NOMO-1 (cell line): ENCODE results near the gene DENND1A.

Experiments
- DNase-seq, 2 experiments: peaks; one replicate each; lab custom pipeline; 2025; ENCODE audit not compliant: unreplicated experiment in 2 of 2; lab: John Stamatoyannopoulos, UW

Gene DENND1A

DNA sequence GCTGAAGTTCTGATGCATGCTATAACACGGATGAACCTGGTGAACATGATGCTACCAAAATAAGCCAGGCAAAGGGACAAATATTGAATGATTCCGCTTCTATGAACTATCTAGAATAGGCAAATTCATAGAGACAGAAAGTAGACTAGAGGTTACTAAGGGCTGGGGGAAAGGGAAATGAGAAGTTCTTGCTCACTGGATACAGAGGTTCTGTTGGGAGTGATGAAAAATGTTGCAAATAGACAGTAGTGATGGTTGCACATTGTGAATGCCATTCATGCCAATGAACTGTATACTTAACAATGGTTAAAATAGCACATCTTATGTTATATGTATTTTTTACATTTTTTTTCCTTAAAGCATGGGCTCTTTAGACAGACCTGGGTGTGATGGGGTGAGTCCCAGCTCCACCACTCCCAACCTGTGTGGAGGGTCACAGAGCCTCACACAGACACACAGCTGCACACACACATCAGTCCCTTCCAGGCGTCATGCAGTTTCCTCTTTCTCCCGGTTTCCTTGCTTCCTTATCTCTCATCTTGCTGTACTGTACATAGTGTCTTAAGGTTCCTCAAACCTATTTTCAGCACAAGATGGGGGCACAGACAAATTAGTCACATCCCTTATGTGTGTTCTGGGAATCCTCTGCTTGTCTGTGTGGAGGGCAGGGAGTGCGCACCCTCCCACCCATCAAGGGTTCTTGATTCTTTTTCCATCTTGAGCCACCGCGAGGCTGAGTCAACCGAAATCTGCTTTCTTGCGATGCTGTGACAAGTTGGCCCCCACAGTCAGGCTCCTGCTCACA, 381.0 kb downstream of the DENND1A start:
- peak in 1 of 2 experiments; percentile 11 for DNase-seq

DNA sequence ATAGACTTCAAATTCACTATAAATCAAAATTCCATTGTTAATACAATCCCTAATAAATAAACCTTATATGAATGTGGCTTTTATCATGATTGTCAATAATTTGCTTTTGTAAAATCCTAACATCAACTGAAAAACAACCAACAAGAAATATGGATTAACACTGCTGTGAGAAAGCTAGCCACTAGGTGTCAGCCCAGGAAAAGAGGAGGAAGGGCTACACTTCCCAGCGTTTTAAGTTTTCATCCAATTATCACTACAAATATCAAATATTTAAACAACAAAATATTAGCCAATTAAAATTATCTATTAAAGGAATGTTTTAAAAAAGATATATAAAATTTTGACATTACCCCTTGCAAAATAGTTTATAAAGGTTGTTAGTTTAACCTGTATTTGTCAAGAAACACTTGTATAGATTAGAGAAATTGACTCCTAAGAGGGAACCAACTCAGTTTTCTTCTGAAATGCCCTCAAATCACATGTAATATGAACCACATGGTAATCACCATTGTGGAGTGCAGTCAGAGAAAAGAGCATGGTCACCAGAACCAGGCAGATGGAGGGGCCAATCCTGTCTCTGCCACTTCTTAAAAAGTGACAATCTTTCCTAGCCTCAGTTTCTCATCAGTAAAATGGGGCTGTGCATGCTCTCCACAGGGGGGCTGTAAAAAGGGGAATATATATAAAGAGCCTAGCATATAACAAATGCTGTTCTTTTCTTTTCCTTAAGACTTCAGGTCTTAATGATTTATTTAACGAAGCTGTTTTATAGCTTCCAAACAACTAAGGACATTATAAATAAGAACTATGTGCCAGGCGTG, 385.7 kb downstream of the DENND1A start:
- DNase-seq: no peak

- DNase-seq: no peak
These were observed 386.4 kb downstream of the DENND1A start for GRCh38 chr9:123543492-123543891.

- DNase-seq: no peak
These were observed 387.3 kb downstream of the DENND1A start for GRCh38 chr9:123542435-123543225.

DNA sequence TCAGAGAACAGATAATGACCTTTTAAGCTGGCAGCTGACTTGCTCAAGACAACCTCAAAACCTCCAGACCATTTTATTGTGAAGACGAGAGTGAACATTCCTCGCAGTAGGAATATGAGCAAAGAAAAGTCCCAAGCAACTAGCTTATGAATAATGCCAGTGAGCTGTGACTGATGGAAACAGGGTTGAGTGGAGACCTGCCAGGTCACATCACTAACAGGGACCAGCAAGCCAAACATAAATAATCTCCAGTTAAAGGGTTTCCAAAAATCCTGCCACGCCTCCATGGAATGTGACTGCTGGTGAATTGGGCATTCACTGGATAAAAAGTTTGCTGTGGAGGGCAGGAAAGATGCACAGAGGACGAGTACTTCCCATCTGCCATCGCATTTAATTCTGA, 388.5 kb downstream of the DENND1A start:
- DNase-seq: no peak

GRCh38 chr9:123540457-123540856, 389.5 kb downstream of the DENND1A start:
- no peak for DNase-seq

DNA sequence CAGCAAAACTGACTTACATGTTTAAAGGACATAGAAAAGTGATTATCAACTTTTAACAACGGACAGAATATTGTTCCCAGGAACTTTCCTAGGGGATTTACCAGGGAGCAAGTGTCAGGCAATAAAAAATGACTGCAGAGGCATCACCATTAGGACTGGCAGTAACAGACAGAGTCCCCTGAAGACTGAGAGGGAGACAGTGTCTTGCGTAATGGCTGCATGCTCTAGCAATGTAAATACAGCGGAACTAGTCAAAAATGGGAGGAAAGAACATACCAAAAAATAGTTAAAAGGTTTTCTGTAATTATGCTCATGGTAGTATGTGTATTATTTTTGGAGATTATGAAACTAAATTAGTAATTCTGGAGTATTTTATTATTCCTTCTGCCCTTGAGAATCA, 392.1 kb downstream of the DENND1A start:
- no peak for DNase-seq

DNA sequence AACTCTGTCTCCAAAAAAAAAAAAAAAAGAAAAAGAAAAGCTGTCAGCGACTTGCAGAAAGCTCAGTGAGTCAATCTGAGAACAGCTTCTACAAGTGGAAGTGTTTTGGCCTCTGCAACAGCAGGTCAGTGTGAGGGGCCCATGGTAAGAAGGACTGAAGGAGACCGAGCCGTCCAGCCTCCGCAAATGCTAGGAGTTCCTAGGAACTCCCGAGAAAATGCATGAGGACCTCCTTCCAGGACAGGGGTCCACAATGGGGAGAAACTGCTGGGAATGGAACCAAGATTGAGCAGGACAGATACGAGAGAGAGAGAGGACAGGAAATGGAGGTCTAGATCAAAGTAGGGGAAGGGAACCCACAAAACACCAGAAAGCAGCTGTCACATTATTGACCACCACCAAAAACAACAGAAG, 393.5 kb downstream of the DENND1A start:
- no peak for DNase-seq

DNA sequence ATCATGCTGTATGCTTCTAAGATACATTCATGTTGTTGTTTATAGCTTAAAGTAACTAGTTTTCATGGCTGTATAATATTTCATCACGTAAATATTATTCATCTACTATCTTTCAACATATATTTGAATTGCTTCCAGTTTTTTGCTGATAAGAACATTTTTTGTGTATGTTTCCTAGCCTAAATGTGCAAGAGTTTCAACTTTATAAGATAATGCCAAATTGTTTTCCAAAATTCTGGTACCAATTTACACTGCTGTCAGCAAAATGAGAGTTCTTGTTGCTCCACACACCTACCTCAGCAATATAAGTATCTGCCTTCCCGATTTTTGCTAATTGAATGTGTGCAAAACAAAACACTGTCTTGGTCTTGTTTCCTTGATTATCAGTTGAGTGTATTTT, 395.6 kb downstream of the DENND1A start:
- DNase-seq: no peak

- DNase-seq: no peak
These were observed 399.7 kb downstream of the DENND1A start for GRCh38 chr9:123530244-123530643.

GRCh38 chr9:123528501-123528900, 401.4 kb downstream of the DENND1A start:
- no peak for DNase-seq

- peak; percentile 2 to 32 for DNase-seq
These were observed 401.9 kb downstream of the DENND1A start for GRCh38 chr9:123527981-123528380.

DNA sequence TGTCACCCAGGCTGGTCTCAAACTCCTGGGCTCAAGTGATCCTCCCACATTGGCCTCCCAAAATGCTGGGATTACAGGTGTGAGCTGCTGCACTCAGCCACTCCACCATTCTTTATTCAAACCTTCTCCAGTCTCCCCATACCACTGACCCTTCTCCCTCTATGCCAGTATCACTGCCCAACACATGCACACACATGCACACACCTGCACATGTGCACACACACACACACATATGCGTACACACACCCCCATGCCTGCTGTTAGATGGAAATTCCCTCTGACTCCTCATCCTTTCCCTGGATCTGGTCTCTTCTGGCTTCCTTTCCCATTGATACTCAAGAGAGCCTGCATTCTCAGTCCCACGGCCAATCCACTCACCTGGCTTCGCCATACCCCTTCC, 404.0 kb downstream of the DENND1A start:
- no peak for DNase-seq

GRCh38 chr9:123525424-123525823, 404.5 kb downstream of the DENND1A start:
- DNase-seq: no peak

DNA sequence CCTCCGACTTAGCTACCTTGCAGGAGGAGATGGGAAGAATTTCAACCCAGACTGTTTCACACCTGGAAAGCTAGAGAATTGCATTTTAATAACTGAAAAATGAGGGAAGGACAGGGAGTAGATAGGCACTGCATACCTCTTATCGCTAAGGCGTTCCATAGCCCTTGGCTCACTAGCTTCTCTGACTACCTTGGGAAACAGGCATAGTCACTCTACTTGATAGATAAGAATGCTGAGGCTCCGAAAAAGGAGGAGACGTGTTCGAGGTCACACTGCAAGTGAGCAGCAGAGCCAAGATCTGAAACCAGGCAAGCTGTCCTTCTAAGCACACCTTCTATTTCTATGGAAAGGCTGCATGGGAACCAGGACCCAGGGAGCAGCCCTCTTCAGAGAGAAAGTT, 405.1 kb downstream of the DENND1A start:
- no peak for DNase-seq

GRCh38 chr9:123523845-123524244, 406.1 kb downstream of the DENND1A start:
- DNase-seq: no peak

- DNase-seq: no peak
These were observed 406.9 kb downstream of the DENND1A start for GRCh38 chr9:123523001-123523400.

GRCh38 chr9:123522251-123522650, 407.7 kb downstream of the DENND1A start:
- no peak for DNase-seq

DNA sequence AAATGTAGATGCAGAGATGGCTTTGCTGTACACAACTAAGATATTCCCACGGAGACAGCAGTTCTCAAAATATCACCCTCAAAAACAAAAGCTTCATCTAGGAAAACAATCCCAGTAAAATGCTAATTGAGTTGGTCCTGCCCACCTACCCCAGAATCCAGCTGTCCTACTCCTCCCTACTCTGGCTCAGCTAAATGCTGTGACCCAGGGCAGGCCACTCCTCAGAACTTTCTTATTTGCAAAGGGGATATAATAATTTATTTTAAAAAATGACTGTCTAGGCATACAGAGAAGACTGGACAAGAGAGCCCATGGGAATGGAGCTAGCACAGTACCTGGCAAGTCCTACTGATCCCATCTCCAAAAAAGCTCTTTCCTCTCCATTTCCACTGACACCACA, 411.6 kb downstream of the DENND1A start:
- no peak for DNase-seq

- DNase-seq: no peak
These were observed 412.4 kb downstream of the DENND1A start for GRCh38 chr9:123517512-123517911.

DNA sequence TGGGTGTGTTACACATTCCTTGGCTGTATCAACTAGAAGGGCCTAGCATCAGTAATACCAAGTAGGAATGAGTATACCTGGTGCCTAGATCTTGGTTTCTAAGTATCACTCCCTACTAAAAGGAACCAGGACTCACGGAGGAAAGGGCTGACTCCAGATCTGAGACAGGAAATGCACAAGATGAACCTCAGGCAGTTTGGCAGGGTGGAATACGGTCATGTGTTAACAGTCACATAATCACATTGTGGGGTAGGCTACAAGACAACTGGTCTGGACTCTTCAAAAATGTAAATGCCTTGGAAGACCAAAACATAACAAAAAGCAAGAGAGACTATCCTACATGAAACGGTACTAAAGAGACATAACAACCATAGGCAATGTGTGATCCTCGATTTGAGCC, 415.2 kb downstream of the DENND1A start:
- DNase-seq: no peak
